IMR-90 (cell line): Measurements from ENCODE around the gene TMEFF1. TPM values are rescaled to one million over a fixed set of nuclear protein-coding genes. Genes with fewer than 3 reads are reported as not detected.
A peak's percentile ranks its signal among the peaks of the same experiment; 100 is the strongest.

Experiments
- ATAC-seq: fragments of 200-7000 bp; cut with Tn5 transposase; 2 replicates; pipeline ENCODE4 v1.9.1; 2020; ENCODE audit warnings: low read depth, mild to moderate bottlenecking, moderate library complexity
- BruUV-seq: library from RNA; stranded (reverse); fragments of 400-500 nt; replicated peaks from 2 replicates; lab custom pipeline; 2021; lab: Mats Ljungman, UMichigan
- CTCF ChIA-PET: fragments of 300-600 bp; formaldehyde crosslinking; extraction: SDS; loops from one replicate; lab custom pipeline; 2021; ENCODE audit warnings: antibody characterized with exemption; lab: Yijun Ruan, JAX
- POLR2A ChIA-PET: fragments of 300-600 bp; sonication (Branson Sonifier 250); formaldehyde crosslinking; loops from one replicate; lab custom pipeline; 2022; ENCODE audit warnings: antibody characterized with exemption; ENCODE audit not compliant: unreplicated experiment; lab: Charles Lee
- DNase-seq: peaks from one replicate; pipeline ENCODE4 v3.0.0; 2013
- H2AFZ ChIP-seq: replicated peaks from 2 replicates; pipeline ENCODE3; 2013; ENCODE audit warnings: low read length, mild to moderate bottlenecking; ENCODE audit not compliant: poor library complexity
- H2AK5ac ChIP-seq: 2 replicates; pipeline ENCODE4 v1.6.1; 2013; ENCODE audit warnings: low read depth, low read length, inconsistent platforms
- H2AK9ac ChIP-seq: replicated peaks from 2 replicates; pipeline ENCODE3; 2013; ENCODE audit warnings: mild to moderate bottlenecking, low read depth, low read length, moderate library complexity; ENCODE audit not compliant: poor library complexity
- H2BK120ac ChIP-seq: 2 replicates; pipeline ENCODE4 v1.6.1; 2013; ENCODE audit warnings: low read depth, low read length, inconsistent platforms
- H2BK15ac ChIP-seq: 3 replicates; pipeline ENCODE4 v1.6.1; 2013; ENCODE audit warnings: low read depth, low read length, inconsistent platforms
- H2BK20ac ChIP-seq: 2 replicates; pipeline ENCODE4 v1.6.1; 2013; ENCODE audit warnings: low read depth, mild to moderate bottlenecking, inconsistent platforms, low read length, moderate library complexity
- H2BK5ac ChIP-seq: 2 replicates; pipeline ENCODE4 v1.6.1; 2013; ENCODE audit warnings: mild to moderate bottlenecking, low read depth, low read length, inconsistent platforms; ENCODE audit not compliant: poor library complexity, severe bottlenecking
- H3K14ac ChIP-seq: replicated peaks from 2 replicates; pipeline ENCODE4 v1.6.1; 2013; ENCODE audit warnings: low read depth, low read length, inconsistent platforms
- H3K18ac ChIP-seq: 2 replicates; pipeline ENCODE4 v1.6.1; 2013; ENCODE audit warnings: low read depth, low read length, control low read depth
- H3K23ac ChIP-seq: 2 replicates; pipeline ENCODE4 v1.6.1; 2013; ENCODE audit warnings: low read depth, low read length, inconsistent platforms
- H3K27ac ChIP-seq: 2 replicates; pipeline ENCODE4 v1.5.1; 2013; ENCODE audit warnings: mild to moderate bottlenecking, control low read depth, low read length; ENCODE audit not compliant: insufficient read depth
- H3K27me3 ChIP-seq: 2 replicates; pipeline ENCODE4 v1.6.1; 2013; ENCODE audit warnings: low read length; ENCODE audit not compliant: control insufficient read depth, insufficient read depth
- H3K36me3 ChIP-seq: 2 replicates; pipeline ENCODE4 v1.6.1; 2013; ENCODE audit warnings: low read length, mixed read lengths; ENCODE audit not compliant: control insufficient read depth, insufficient read depth
- H3K4ac ChIP-seq: 2 replicates; pipeline ENCODE4 v1.6.1; 2013; ENCODE audit warnings: low read depth, low read length, inconsistent platforms
- H3K4me1 ChIP-seq: 2 replicates; pipeline ENCODE4 v1.6.1; 2013; ENCODE audit warnings: low read length, mixed read lengths; ENCODE audit not compliant: control insufficient read depth, insufficient read depth
- H3K4me2 ChIP-seq: 2 replicates; pipeline ENCODE4 v1.6.1; 2013; ENCODE audit warnings: low read depth, mild to moderate bottlenecking, control low read depth, low read length, moderate library complexity
- H3K4me3 ChIP-seq: 2 replicates; pipeline ENCODE4 v1.5.1; 2013; ENCODE audit warnings: low read depth, mild to moderate bottlenecking, control low read depth, low read length, moderate library complexity; ENCODE audit not compliant: insufficient read depth
- H3K56ac ChIP-seq: 2 replicates; pipeline ENCODE4 v1.6.1; 2013; ENCODE audit warnings: low read length, inconsistent platforms; ENCODE audit not compliant: insufficient read depth; ENCODE audit errors: extremely low read depth
- H3K79me1 ChIP-seq, 2 experiments: 2 replicates each; pipeline ENCODE4 v1.6.1; 2013; ENCODE audit warnings: low read length in 2 of 2, inconsistent platforms in 1 of 2, low read depth in 1 of 2
- H3K9ac ChIP-seq: 2 replicates; pipeline ENCODE4 v1.6.1; 2013; ENCODE audit warnings: low read depth, low read length, control low read depth
- H3K9me1 ChIP-seq: 2 replicates; pipeline ENCODE4 v1.6.1; 2013; ENCODE audit warnings: low read length, inconsistent platforms; ENCODE audit not compliant: insufficient read depth
- H3K9me3 ChIP-seq: 2 replicates; pipeline ENCODE4 v1.6.1; 2013; ENCODE audit warnings: low read length; ENCODE audit not compliant: control insufficient read depth, insufficient read depth
- H4K20me1 ChIP-seq: 2 replicates; pipeline ENCODE4 v1.6.1; 2013; ENCODE audit warnings: low read length, inconsistent platforms; ENCODE audit not compliant: insufficient read depth
- H4K5ac ChIP-seq: 2 replicates; pipeline ENCODE4 v1.6.1; 2013; ENCODE audit warnings: mild to moderate bottlenecking, low read depth, low read length, control low read depth
- H4K8ac ChIP-seq, 2 experiments: 2 replicates each; pipeline ENCODE4 v1.6.1; 2013; ENCODE audit warnings: low read depth in 2 of 2, low read length in 2 of 2, control low read depth in 1 of 2, inconsistent platforms in 1 of 2
- H4K91ac ChIP-seq: 2 replicates; pipeline ENCODE4 v1.6.1; 2013; ENCODE audit warnings: low read depth, low read length, inconsistent platforms; ENCODE audit not compliant: insufficient read depth
- BHLHE40 ChIP-seq: fragments of 150-350 bp; IDR thresholded peaks from 2 replicates; pipeline ENCODE4 v1.6.1; 2016; ENCODE audit warnings: mild to moderate bottlenecking, low read depth, low read length
- CEBPB ChIP-seq: IDR thresholded peaks from 2 replicates; pipeline ENCODE4 v1.6.1; 2012; ENCODE audit warnings: low read depth, low read length, improper control_type of control experiment
- FOS ChIP-seq: fragments of 150-350 bp; IDR thresholded peaks from 2 replicates; pipeline ENCODE4 v1.6.1; 2016; ENCODE audit warnings: low read depth, low read length
- MAFK ChIP-seq: IDR thresholded peaks from 2 replicates; pipeline ENCODE4 v1.6.1; 2012; ENCODE audit warnings: low read depth, low read length, improper control_type of control experiment
- POLR2A ChIP-seq: IDR thresholded peaks from 2 replicates; pipeline ENCODE4 v1.6.1; 2012; ENCODE audit warnings: mild to moderate bottlenecking, low read depth, low read length
- RAD21 ChIP-seq: IDR thresholded peaks from 2 replicates; pipeline ENCODE4 v1.6.1; 2012; ENCODE audit warnings: low read length, improper control_type of control experiment
- RCOR1 ChIP-seq: IDR thresholded peaks from 2 replicates; pipeline ENCODE4 v1.6.1; 2012; ENCODE audit warnings: mild to moderate bottlenecking, low read length, improper control_type of control experiment; ENCODE audit not compliant: insufficient replicate concordance
- RFX5 ChIP-seq: IDR thresholded peaks from 2 replicates; pipeline ENCODE4 v1.8.0; 2012; ENCODE audit warnings: low read depth, mild to moderate bottlenecking, low read length, moderate library complexity
- WGBS, 2 experiments: methylation state at CpG; one replicate each; pipeline versions ENCODE4 v1.1.5 to v1.1.7; 2013; ENCODE audit warnings: missing lambda C conversion rate in 2 of 2; ENCODE audit not compliant: insufficient read length in 1 of 2; ENCODE audit errors: extremely low coverage in 2 of 2; 5-methylcytosine and 5-hydroxymethylcytosine counted together
- dilution Hi-C: fragments of 300-500 bp; cut with HindIII; formaldehyde crosslinking; loops from one replicate; pipeline ENCODE4 v1.14.3; 2018; ENCODE audit warnings: low sequenced_read_pairs; ENCODE audit not compliant: unreplicated experiment
- in situ Hi-C: fragments of 300-500 bp; cut with MboI; formaldehyde crosslinking; loops from 3 replicates; pipeline ENCODE4 v1.14.3; 2019; ENCODE audit warnings: low sequenced_read_pairs, inconsistent platforms, mixed read lengths
- intact Hi-C: fragments of 100-400 bp; cut with micrococcal nuclease; formaldehyde crosslinking; loops from 2 replicates; pipeline ENCODE4 v1.10.0; 2022
- polyA plus RNA-seq, 3 experiments: library from polyadenylated mRNA; depleted of rRNA; stranded (reverse); fragments of >200 nt; gene quantifications; 2 replicates each; pipeline ENCODE4 v1.2.3, GENCODE V29; 2012; ENCODE audit warnings: low replicate concordance in 1 of 3
- total RNA-seq: library from RNA; depleted of rRNA; stranded (reverse); fragments of >200 nt; gene quantifications from 2 replicates; pipeline ENCODE4 v1.2.3, GENCODE V29; 2012
- TF ChIP-seq, protein P1 (sequence below): fragments of 150-350 bp; IDR thresholded peaks from 2 replicates; pipeline ENCODE4 v1.6.1; 2016; ENCODE audit warnings: low read depth, mild to moderate bottlenecking, low read length, moderate library complexity, borderline replicate concordance

Gene TMEFF1
- total and polyA plus RNA-seq, 2 of the 4 experiments (the other 2 are of a cell fraction), result 0.62 to 0.90 TPM

DNA sequence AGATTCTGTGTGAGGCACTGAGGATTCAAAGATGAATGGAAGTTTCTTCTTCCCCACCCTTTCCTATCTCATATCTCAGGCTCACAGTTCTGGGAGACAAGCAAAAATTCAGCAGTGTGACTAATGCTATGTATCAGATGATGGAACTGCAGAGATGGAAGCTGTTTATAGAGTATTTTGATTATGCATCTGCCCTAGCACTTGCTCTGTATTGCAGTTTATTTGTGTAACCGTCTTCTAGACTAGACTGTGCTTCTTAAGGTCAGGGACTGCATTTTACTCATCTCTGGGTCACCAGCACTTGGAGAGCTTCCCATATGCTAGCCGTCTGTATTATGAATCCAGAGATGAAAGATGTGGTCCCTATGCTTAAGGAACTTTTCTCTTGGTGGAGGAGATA lies 117.5 kb downstream of the TMEFF1 start:
- CTCF ChIA-PET, result interaction anchor here (0.5 kb wide), 1 partner anchor 1409 kb away, joined by 7 read pairs; no protein-coding TSS in a partner anchor
- intact Hi-C loops (loop anchor here (5.0 to 10.0 kb wide), 5 partner anchors 83 to 1326 kb away; partner anchors contain the start of genes ERP44, INVS and MSANTD3), in situ Hi-C loops (loop anchor here (25.0 kb wide), 2 partner anchors 553 to 1403 kb away; no protein-coding TSS in a partner anchor), dilution Hi-C loops (no loop called here)
- Histone ChIP-seq H2BK120ac (no peak overlapping the region), H4K5ac (no peak overlapping the region), H3K27me3 (no peaks in the 10 kb centered on the region), H2BK5ac (peak overlapping the region; percentile 12), H3K56ac (no peak overlapping the region), H2AFZ (no peak overlapping the region), H3K4me1 (peaks cover 14% of the 10 kb centered on the region), H2BK15ac (no peak overlapping the region), H3K14ac (no peak overlapping the region), H3K9me3 (no peaks in the 10 kb centered on the region), H4K91ac (no peak overlapping the region), H3K79me1 (peaks cover 0 to 9% of the 10 kb centered on the region in 2 experiments; a peak in 2 of 4 replicates), H3K18ac (no peak overlapping the region), H2AK9ac (no peak overlapping the region), H3K4me2 (peak overlapping the region; percentile 12; the same call in 1 of the 2 replicates), H3K4me3 (no peak overlapping the region), H3K23ac (no peak overlapping the region), H3K27ac (no peak overlapping the region), H2BK20ac (no peak overlapping the region), H2AK5ac (no peak overlapping the region), H3K9ac (no peak overlapping the region), H3K36me3 (no peaks in the 10 kb centered on the region), H4K20me1 (no peaks in the 10 kb centered on the region), H3K4ac (no peak overlapping the region), H4K8ac (no peak overlapping the region), H3K9me1 (peaks cover 13% of the 10 kb centered on the region)
- POLR2A ChIA-PET, result no interaction called here
- no TSS peak for BruUV-seq
- DNase-seq (peak; percentile 95), ATAC-seq (peak; percentile 96)
- no CpG with 5 or more reads among the region's 2 CpGs for WGBS, 2 experiments
- TF ChIP-seq RCOR1 (peak; percentile 94), POLR2A (no peak), MAFK (0 out of 2 replicates have a peak, but pooled peaks have one; percentile 14), CEBPB (peak; percentile 80), RAD21 (0 out of 2 replicates have a peak, but pooled peaks have one; percentile 10), RFX5 (no peak; the same call in 1 of the 2 replicates), FOS (peak; percentile 79), BHLHE40 (peak; percentile 46; the same call in 1 of the 2 replicates)
- TF ChIP-seq, protein P1, sequence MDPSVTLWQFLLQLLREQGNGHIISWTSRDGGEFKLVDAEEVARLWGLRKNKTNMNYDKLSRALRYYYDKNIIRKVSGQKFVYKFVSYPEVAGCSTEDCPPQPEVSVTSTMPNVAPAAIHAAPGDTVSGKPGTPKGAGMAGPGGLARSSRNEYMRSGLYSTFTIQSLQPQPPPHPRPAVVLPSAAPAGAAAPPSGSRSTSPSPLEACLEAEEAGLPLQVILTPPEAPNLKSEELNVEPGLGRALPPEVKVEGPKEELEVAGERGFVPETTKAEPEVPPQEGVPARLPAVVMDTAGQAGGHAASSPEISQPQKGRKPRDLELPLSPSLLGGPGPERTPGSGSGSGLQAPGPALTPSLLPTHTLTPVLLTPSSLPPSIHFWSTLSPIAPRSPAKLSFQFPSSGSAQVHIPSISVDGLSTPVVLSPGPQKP, result no peak
